Stimulated activated CD4-positive, alpha-beta T cell treated with anti-CD3 and anti-CD28 coated beads, Interleukin-2, amount 100 ng/mL, for 24 hours (primary cell): ENCODE results near the gene TBX6.

Experiments
- DNase-seq, 2 donors: peaks; one replicate each; pipeline ENCODE4 v3.0.0-alpha.2; 2020

TBX6 gene

DNA sequence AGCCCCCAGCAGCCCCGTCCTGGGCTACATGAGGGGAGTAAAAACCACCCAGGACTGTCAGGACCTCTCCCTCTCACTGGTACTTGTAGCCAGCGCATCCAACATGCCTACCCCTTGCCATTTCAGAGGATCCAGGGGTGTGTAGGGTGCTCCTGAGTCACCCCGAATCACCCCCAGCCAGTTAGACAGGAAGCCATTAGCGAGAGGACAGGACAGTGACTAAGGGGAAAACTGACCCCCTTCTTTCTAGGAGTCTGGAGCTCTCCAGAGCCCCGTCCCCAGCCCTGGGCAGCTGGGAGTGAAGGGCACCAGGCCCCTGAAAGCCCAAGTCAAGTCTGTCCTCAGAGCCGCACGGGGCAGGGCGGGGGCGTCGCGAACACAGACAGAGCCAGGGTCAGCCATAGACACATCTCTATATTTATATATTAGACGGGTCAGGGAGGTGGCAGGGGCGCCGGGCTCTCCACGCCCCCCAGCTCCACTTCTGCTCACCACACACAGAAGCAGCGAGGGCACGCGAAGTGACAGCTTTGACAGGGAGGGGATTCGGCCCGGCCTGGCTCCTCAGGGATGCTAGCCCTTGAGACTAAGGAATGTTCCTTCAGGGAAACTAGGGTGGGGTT lies 22.1 kb upstream of the TBX6 start:
- DNase-seq = no peak

DNA sequence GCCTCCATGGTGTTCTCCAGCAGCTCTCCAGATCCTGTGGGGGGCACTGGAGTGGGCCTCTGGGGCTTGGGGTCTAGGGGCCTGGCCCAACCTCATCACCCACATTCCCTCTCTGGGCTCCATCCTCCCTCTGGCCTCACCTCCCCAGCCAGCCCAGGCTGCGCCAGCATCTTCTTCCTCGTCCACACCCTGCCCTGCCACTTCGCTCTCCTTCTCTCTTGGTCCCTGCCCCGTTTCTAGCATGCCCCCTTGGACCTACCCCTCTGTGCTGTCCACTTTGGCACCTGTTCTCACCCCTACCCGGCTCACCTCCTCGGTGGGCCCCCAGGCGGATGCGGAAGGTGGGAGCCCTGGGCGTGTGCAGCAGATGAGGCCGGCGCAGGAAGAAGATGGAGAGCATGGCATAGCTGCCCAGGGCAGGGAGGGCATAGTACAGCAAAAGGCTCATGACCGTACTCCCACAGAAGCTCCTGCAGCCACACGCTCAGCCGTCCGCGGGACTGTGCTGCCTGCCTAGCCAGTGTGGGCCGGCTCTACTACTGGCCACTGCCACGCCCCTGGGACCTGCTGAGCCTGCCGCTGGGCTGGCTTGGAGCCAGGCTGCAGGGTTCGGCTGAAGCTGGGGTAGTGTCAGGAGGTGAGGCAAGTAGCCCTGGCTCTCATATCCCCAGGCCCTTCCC lies 21.4 kb upstream of the TBX6 start, which contains the start of gene GDPD3:
Gene GDPD3 (minus strand): TSS at position 507 of the 680 bp plus-strand sequence. CDS start 59 bp downstream, at position 448.
- no peak for DNase-seq

DNA sequence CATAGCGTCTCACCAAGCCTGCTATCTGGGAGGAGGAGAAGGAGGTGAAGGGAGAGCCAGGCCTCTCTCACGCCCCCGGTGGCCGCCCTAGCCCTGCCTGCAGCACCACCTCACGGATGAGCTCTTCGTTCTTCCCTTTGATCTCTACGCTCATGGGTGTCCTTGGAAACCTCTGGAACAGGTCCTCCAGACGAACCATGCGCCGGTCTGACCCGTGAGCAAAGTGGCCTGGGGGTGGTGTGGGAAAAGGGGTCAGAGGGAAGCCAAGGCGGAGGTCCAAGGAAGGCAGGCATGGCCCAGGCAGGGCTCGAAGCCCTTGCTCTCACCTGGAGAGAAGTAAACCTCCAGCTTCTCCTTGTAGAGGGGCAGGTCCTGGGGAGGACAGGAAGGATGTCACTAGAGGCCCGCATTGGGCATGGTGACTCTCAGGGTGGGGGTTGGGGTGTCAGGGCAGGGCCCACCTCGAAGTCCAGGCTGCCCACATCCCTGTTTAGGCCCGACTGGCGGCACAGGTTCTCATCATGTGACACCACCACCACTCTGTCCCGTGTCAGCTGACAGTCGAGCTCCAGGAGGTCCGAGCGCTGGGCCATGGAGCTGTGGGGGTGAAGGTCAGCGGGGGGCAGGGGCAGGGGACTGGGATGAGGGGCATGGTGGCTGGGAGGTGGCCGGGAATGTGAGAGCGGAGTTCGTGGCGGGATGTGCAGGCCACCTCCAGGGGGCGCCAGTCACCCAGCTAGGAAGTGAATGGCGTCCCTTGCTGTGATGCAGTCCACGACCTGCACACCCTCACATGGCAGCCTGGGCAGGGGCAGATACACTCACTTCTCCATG lies 20.7 kb upstream of the TBX6 start:
- DNase-seq = peak; percentile 80 to 82

DNA sequence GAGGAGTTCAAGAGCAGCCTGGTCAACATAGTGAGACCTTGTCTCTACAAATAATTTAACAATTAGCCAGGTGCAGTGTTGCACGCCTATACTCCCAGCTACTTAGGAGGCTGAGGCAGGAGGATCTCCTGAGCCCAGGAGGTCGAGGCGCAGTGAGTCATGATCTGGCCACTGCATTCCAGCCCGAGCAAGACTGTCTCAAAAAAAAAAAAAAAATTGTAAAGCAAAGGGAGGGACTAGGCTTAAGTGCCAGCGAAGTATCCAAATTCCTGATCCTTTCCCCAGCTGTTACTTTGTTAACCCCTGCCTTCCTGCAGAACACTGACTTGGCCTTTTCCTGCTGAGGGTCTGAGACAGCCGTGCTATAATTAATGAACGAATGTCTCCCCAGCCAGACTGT lies 18.9 kb upstream of the TBX6 start:
- no peak for DNase-seq

DNA sequence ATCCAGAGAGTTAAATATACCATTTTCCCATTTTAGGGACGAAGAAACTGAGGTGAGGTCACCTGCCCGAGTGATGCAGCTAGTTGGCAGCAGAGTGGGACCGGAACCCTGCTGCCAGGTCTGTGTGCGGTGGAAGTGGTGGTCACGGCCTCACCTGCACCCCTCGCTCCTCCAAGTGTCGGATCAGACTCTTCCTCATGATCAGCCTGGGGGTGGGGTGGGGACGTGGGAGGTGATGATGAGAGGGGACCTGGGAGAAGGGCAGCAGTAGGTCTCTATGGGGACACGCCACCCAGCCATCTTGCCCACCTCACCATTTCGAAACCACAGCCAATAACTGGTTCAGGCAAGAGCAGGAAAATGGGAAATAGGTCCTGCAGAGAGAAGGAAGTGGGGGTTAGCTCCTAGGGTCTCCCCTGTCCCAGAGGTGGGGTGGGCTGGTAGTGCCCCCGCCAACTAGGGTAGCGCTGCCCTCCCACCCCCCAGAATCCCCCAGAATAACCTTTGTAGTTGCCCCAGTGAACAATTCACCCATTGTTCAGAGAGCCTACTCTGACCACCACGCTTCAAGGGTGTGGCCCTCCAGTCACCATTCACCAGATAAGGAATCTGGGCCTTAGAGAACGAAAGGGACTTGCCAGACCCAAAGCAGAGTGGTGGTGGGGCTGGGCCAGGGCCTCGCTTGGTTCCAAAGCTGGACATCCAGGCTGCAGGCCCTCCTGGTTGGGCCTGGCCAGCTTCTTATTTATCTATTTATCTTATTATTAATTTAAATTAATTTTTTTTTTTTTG lies 16.5 kb upstream of the TBX6 start:
- no peak for DNase-seq

DNA sequence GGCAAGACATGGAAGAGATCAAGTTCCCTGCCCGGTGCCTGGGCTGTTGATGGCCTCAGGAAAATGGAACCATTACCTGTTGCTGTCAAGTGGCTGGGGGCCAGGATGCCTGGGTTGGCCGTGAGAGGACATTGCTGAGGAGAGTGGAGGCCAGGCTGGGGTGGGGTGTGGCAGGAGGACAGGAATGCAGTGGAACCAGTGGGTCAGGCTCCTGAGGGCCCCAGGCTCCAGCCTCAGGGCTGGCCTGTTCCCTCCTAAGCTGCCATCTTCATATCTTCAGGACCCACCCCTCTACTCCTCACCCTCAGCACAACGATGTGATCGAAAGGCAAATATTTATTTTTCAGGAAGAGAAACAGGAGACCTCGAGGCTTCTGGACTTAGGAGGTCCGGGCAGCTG lies 12.8 kb upstream of the TBX6 start:
- DNase-seq = no peak

DNA sequence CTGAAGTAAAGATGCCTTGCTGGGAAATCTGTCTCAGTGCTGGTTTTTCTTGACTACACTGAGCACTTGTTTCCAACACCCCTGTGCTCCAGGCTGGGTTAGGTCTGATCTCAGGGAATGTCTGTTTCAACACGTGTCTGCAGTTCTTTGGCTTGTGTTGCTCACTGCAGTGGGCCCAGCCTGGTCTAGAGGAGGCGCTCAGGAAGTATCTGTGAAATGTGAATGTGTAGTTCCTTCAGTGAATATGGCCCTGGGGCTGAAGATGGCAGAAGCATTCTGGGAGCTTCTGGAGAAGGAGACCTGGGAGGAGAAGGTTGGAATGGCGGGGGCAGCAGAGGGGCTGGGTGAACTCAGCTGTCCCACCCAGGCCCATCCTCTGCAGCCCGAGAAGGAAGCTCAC lies 12.4 kb upstream of the TBX6 start:
- DNase-seq = no peak

DNA sequence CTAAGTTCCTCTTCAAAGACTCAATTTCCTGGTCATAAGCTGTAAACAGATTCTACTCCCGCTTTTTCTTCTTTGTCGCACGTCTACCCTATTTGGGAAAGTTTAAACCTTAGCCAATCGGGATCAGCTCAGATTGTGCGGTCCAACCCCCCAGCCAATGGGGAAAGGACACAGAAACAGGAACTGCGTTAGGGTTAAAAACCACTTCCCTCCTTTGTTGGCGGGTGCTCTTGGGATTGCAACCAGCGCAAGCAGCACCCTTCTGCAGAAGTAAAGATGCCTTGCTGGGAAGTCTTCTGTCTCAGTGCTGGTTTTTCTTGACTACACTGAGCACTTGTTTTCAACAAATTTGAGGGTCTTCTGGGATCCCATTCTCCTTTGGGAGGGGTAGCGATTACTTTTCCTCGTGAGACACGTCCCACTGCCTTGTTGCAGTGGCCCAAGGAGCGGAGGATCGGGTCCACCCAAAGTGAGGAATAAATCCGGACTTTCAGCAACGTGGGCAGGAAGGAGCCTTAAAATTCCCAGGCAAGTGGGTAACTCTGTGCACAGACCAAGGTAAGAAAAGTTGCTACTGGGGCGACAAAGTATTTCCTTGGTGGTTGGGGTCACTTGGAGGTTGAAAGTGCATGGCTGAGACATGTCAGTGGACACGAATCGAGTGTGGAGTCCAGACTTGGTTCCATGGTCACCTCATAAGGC lies 5.3 kb upstream of the TBX6 start:
- no peak for DNase-seq

DNA sequence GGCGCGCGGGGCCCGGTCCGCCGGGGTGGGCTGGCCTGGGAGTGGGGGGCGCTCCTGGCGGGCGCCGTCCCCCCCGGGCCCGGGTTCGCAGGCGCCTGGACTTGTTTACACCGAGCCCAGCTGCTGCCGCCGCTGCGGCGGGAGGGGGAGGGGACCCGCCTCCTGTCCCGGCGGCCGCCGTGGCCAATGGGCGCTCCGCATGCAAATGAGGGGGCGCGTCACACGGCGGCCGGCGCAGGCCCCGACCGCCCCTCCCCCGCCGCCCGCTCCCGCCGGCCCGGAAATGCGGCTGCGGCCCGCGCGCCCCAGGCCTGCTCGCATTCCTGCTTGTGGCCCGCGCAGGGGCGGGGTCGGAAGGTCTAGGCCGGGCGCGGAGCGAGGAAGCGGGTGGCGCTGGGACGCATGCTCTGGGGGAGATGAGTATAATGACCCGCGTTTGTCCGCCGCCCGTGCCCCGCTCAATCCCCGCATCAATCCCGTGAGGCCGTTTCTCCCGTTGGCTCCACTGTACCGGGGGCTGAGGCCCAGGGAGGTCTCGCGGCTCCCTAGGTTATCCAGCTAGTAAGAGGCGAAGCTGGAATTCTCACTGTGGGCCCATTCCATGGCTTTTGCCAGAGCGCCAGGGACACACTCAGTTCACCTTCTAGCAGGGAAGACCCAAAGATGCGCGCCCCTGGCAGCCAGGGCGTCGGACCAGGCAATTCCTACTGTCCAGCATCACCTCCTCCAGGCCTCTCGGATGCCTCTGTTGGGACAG lies 4.6 kb upstream of the TBX6 start, which contains the start of gene YPEL3:
Gene YPEL3 (minus strand): TSS at position 109 of the 757 bp plus-strand sequence. CDS start 731 bp downstream, outside the sequence.
- DNase-seq = peak; percentile 88 to 90

DNA sequence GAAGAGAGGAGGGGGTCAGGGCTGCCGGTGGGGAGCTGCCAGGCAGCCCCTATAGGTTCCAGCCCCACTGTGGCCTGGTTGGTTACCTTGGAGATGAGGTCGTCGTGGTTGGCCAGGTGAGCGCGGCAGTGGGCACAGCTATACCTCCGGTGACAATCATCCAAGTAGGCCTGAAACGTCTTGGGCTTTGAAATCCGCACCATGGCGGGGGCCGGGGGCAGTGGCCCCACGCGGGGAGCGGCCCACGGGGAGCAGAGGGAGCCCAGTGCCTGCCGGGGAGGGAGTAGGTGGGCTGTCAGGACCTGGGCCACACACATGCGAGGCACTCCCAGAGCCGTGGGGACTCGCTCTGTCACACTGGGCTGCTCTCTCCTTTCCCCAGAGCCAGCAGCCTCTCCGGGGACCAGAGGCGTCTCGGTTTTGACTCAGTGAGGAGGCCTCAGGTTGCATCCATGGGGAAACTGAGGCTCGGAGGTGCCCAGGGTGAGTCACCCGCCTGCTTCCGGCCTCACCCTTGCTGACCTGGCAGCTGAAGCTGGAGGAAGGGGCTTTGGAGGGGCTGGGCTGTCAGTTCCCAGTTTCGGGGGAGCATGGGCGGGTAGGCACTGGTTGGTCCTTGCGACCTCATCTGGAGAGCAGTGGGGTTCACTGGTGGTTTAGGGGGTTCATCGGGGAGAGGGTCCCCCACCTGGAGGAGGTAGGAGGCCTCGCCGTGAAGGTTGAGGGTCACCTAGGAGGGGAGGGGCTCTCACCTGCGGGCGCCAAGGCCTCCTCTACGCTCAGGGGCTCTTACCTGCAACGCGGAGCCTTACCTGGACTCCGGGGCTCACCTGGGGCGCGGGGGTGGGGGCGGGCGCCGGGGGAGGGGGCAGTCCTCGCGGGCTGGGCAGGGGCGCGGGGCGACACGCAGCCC lies 3.7 kb upstream of the TBX6 start:
- no peak for DNase-seq

DNA sequence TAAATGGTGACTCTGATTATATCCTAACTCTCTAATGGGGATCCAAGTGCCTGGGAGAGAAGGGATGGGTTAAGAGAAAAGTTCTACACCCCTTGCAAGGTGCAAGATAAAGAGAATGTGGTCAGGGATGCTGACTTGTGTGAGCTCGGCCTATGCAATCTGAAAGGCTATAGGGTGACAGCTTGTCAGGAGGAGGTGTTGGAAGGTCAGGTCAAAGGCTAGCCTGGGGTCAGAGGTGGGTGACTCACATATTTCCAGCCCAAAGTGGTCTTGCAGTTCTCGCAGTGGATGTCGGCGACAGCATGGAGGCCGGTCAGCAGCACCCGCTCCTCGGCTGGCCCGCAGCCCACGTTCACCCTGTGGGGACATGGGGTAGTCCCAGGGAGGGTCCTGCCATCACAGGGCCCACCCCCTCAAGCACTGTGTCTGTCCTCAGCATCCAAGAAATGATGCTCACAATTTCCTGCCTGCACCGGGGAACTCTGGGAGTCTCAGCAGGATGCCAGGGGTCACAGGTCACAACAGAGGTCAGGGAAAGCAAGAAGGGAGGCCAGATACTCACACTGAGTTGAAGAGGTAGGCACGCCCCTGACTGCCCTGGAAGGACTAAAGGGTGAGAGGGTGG lies 2.9 kb upstream of the TBX6 start:
- no peak for DNase-seq

DNA sequence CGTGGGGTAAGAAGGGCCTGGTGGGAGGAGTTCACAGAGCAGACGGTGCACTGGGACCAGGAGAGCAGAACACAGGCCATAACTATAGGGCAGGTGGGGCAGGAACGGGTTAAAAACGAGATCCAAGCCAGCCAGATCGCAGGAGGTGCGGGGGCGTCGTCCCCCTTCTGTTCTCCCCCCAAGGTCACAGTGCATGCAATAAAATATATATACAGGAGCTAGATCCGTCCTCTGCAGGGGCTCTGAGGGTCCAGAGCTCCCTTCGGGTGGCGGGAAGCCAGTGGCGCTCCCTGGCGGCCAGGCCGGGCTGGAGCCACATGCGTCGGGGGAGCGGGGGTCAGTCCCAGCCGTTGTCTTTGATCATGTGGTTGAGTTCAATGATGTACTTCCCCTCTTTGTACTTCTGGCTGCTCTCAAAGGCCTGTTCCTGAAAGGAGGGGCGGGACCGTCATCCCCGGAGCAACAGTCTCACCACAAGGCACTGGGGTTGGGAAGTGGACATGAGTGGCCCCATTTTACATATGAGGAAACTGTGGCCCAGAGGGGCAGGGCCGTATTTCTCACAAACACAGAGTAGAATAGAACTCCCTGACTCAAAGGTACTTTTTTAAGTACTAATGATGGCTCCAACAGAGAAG lies 768 bp upstream of the TBX6 start:
- peak; percentile 67 to 80 for DNase-seq

DNA sequence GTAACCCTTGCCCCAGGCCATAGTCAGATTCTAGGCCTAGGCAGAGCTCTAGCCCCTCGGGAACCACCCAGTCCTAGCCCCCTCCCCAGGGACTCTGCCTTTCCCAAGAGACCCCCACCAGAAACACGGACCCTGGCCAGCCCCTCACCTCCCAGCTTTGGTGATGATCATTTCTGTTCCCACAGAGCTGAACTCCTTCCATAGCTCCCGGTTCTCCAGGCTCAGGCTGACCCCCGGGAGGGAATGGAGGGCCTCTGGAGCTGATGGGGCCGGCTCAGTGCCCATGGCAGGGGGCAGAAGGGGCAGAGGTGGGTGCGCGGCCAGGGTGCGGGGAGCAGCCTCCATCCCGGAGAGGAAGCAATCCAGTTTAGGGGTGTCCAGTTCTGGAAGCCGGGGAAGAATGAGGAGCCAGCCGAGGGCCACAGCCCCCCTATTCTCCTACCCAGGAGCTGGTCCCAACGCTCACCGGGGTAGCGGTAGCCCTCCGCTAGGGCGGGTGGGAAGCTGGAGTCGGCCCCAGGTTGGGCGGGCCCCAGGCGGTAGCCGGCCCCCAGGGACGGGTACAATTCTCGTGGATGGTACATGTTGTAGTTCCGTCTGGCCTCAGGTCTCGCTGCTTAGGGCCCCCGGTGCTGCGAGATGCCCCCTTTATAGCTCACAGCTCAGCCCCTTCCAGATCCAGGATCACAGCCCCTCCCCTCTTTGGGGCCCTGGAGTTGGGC lies 953 bp downstream of the TBX6 start:
- DNase-seq = no peak

DNA sequence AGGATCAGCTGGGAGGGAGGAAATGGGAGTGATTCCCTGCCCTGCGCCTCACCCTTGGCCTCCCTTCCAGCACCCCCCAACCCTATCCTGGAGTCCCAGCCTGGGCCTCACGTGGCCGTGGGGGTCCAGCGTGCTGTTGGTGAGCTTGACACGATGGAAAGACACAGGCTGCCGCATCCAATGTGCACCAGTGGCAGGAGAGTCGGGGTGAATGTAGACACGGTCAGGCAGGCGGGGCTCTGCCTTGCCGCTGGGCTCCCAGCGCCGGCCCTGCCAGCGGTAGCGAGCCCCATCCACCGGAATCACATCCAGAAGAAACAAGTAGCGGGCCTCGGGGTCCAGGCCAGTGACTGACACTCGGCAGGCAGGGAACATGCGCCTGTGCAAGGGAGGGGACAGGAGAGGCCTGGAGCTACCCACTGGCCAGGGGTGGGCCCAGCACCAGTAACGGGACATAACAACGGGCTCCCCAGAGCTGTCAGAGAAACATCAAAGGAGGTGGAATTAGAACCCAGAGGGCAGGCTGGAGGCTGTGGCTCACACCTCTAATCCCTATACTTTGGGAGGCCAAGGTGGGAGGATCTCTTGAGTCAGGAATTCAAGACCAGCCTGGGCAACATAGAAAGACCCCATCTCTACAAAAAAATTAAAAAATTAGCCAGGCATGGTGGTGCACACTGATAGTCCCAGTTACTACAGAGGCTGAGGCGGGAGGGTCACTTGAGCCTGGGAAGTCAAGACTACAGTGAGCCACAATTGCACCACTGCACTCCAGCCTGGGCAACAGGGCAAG lies 2.7 kb downstream of the TBX6 start:
- DNase-seq = no peak

DNA sequence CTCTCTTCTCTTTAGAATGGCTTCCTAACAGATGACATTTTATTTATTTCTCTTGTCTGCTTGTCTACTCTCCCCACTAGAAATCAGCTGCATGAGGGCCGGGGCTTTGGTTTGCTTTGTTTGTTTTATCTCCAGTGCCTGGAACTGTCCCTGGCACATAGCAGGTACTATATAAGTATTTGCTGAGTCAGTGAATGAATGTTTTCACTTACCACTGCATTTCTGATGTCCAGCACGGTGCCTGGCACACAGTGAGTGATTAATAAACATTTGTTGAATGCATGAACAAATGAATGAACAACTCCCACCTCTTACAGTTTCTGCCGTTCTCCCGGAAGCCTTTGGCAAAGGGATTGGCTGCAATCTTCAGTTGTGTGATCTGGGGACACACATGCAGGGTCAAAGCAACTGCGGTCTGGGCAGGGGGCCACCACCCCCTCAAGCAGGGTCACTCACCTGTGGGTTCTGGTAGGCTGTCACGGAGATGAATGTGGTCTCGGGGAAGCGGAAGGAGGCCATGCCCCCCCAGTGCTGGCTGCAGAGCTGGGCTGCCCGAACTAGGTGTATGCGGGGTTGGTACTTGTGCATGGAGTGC lies 3.4 kb downstream of the TBX6 start:
- DNase-seq = no peak

DNA sequence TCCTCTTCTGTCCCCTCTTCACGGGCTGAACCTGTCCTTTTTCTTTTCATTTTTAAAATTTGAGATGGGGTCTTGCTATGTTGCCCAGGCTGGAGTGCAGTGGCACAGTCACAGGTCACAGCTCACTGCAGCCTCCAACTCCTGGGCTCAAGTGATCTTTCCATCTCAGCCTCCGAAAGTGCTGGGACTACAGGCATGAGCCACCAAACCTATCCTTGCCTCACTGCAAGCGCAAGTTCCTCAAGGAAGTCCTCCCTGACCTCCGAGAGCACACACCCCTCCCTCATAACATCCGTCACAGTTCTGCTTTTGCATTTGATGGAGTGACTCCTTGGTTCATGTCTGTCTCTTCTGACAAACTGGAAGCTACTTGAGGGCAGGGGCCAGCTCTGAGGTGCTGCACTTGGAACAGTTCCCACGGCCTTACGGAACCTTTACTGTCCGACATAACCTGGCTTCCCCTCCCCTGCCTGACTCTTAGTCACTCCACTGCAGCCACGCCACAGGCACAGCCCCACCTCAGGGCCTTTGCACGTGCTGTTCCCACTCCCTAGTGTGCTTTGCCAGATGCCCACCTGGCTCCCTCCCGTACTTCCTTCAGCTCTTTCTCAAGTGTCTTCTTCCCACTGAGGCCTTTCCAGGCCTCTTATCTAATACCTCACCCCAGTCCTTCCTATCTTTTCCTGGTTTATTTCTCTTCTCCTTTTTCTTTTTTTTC lies 4.4 kb downstream of the TBX6 start:
- no peak for DNase-seq
